Gastrocnemius medialis (tissue), 4 donors: ENCODE measurements around the gene MFSD11.
"Not testable (repeated sequence)": the region's sequence is repeated elsewhere in the genome, so short reads cannot be mapped to it uniquely, and the experiment has no call there.

ENCODE experiments used
- POLR2A ChIP-seq, 2 donors: fragments of 450-650 bp; IDR thresholded peaks; one replicate each; pipeline ENCODE4 v1.6.1; 2017; ENCODE audit warnings: antibody characterized with exemption in 2 of 2, mild to moderate bottlenecking in 2 of 2, moderate library complexity in 2 of 2
- TF ChIP-seq, protein P1 (sequence below), 5 experiments: fragments of 450-650 bp in 3 of 5; fragments of 200-600 bp in 2 of 5; sonication (generic) in 2 of 5; IDR thresholded peaks in 4 of 5; conservative IDR thresholded peaks in 1 of 5; 1 replicate in 4 of 5; 2 replicates in 1 of 5; pipeline ENCODE4 v1.5.1; 2016 to 2019; ENCODE audit warnings: antibody characterized with exemption in 5 of 5, mild to moderate bottlenecking in 3 of 5, moderate library complexity in 3 of 5

GRCh38 chr17:76722977-76723376, 14.9 kb upstream of the MFSD11 start:
- TF ChIP-seq, protein P1, sequence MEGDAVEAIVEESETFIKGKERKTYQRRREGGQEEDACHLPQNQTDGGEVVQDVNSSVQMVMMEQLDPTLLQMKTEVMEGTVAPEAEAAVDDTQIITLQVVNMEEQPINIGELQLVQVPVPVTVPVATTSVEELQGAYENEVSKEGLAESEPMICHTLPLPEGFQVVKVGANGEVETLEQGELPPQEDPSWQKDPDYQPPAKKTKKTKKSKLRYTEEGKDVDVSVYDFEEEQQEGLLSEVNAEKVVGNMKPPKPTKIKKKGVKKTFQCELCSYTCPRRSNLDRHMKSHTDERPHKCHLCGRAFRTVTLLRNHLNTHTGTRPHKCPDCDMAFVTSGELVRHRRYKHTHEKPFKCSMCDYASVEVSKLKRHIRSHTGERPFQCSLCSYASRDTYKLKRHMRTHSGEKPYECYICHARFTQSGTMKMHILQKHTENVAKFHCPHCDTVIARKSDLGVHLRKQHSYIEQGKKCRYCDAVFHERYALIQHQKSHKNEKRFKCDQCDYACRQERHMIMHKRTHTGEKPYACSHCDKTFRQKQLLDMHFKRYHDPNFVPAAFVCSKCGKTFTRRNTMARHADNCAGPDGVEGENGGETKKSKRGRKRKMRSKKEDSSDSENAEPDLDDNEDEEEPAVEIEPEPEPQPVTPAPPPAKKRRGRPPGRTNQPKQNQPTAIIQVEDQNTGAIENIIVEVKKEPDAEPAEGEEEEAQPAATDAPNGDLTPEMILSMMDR (IDR thresholded peaks at IDR 0.05 in 4 of 5, conservative IDR thresholded peaks at IDR 0.05 in 1 of 5) = not testable (repeated sequence)
- TF ChIP-seq POLR2A (IDR thresholded peaks at IDR 0.05) = not testable (repeated sequence)
